Fibroblast of skin of left quadriceps (primary cell): ENCODE results near the gene TMEM30A.
A peak's percentile ranks its signal among the peaks of the same experiment; 100 is the strongest.

Experiments used
- DNase-seq, 2 experiments: peaks; one replicate each; pipeline ENCODE4 v3.0.0-alpha.2; 2013; ENCODE audit warnings: low read depth in 2 of 2

The TMEM30A gene

DNA sequence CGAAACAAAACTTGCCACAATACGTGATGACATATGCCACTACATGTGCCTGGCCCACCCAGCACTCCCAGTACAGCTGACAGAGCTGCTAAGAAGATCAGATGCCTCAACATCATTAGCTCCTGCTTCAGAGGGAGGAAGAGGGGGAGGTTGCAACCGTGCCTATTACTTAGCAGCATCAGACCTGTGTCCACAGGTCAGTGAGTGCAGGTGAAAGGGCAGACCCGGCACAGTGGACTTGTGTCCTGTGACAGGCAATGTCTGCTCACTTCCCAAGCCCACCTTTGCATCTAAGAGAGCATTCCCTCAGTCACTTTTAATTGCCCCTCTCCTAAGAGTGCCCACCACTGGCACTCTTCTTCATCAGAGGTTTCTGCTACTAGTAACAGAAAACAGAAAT, 69.3 kb downstream of the TMEM30A start:
- DNase-seq: no peak

DNA sequence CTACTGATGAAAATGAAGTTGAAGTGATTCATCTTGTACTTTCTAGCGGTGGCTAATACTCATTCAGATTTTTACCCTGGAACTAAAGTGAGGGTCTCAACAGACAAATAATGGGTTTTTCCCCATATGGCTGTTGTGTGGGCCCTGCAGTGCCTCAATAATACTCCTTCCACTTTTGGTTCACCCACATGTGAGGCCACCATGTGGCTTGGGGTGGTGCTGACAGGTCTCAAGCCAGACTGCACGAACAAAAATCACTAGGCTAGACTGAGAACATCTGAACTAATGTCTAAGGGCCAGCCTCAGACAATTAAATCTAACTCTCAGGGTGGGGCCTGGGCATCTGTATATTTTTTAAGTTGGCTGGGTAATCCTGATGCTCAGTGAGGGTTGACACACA, 70.9 kb downstream of the TMEM30A start:
- DNase-seq: no peak

DNA sequence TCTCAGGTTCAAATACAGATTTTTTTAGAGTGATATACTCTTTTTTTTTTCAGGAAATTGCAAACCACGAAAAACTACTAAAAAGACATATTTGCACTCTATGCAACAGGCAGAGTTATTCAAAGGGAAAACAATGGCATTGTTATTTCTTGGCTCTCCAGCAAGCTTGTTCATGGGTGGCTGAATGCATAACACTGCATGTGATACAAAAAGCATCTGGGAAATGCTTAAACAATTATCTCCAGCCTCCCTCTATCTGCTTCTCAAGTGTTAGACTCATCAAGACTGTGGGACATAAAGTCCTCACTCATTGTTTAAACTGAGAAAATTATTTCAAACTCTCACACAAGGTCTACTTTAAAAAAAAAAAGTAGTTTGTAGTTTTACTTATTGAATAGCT, 71.5 kb downstream of the TMEM30A start:
- DNase-seq: no peak

DNA sequence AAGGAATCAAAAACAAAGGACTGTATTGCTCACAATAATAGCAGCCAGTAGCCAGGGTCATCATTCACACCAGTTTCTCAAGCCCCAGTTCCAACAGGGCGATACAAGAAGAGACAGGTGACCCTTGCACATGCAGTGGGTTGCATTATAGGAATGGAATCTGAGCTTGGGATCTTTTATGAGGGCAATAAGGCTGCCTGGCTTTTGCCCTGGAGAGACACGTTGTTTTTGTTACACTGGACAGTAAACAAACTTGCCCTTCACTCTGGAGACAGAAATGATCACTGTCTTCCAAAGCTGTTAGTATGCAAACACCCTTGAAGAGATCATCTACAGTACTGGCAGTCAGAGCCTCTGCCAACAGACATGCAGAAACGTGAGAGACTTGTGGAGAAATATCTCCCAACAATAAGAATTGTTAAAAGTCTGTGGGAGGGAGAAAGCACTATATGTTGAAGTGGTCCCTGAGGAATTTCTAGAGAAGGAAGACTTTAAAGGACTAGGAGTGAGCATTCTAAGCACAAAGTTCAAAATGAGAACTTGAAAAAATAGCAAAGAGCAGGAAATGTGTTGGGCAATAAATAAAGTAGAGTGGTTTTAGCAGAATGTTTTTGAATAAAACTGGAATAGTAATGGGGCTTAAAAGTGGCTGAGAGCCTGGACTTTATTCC, 72.5 kb downstream of the TMEM30A start:
- no peak for DNase-seq

DNA sequence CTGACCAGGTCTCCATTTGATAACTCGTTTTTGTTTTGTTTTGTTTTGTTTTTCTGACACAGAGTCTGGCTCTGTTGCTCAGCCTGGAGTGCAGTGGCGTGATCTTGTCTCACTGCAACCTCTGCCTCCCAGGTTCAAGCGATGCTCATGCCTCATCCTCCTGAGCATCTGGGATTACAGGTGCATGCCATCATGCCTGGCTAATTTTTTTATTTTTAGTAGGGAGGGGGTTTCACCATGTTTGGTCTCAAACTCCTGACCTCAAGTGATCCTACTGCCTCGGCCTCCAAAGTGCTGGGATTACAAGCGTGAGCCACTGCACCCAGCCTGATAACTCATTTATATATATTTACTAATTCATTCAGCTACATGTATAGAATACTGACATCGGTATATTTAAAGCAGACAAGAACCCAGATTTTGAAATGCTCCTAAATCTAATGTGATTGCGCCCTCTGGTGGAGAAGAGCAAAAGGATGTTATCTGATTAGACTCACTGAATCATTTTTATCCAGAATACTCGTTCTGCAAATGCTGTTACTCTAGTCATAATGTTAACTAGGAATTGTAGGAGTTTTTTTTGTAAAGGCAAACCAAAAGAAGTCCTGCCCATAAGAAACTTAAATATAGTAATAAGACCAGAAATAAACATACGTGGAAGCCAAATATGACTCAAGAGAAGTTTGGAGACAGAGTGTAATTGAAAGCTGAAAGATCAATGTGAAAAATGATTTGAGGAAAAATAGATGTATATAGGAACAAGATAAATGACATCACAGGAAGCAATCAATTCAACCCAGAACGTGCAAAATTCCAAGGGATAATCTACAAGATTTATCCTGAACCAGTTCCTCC, 73.5 kb downstream of the TMEM30A start:
- DNase-seq: no peak

DNA sequence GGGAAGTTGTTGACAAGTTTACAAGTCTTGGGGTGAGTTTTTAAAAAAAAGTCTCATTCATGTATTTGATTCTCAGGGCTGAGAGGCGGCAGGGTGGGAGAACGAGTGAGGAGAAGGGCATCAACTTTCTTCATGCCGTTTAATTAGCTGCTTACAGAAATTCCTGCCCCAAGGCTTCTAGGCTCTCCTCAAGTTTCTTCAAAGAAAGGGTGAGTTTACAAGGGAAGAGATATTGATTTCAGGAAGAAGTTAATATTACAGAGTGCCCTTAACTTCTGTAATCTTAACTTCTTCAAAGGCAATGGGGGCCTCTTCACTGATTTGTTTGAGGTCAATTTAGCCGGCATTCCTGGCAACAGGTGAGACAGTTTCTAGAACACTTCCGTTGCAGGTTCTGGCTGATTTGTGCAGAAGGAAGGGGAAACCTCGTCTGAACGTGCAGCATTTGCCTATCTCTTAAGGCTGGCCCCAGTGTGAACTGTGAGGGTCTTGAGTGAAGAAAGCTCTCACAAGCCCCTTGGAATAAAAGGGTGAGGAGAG, 75.3 kb downstream of the TMEM30A start:
- DNase-seq: no peak

DNA sequence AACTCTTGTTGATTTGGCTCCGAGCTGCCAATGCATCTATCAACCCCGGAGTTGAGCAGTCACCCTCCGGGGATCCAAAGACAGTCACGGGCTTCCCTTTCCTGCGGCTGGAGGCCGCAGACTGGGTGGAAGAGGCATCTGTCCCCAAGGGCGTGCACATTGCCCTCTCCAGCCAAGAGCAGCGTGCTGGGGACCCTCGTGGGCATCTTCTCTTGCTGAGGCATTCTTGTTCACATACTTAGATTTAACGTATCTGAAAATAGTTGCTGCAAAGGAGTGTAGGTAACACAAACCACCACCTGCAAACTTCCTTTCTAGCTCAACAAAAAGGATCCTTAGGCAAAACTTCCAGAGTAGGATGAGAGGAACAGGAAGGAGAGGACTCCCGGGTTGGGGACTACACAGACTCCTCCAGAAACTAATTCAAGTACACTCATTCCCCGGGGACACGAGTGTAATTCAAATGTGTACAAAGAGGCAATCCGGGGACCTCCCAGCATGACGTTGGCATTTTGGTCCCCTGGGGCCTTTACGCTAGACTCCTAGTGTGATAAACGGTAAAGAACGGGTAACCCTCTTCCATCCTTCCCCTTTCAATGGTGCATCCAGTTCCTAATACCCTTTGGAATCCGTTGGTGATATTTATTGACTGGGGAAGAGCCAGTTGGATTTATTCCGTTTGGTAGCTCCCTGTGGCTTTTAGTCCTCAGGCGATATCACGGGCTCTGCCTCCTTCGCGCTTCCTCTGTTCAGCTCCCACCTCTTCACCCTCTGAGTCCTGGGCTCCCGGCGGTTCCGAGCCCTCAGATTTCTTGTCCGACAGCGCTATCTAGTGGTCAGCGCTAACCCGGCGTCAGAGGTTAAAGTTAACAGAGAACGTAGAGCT, 76.1 kb downstream of the TMEM30A start:
- DNase-seq: peak; percentile 73 to 82

DNA sequence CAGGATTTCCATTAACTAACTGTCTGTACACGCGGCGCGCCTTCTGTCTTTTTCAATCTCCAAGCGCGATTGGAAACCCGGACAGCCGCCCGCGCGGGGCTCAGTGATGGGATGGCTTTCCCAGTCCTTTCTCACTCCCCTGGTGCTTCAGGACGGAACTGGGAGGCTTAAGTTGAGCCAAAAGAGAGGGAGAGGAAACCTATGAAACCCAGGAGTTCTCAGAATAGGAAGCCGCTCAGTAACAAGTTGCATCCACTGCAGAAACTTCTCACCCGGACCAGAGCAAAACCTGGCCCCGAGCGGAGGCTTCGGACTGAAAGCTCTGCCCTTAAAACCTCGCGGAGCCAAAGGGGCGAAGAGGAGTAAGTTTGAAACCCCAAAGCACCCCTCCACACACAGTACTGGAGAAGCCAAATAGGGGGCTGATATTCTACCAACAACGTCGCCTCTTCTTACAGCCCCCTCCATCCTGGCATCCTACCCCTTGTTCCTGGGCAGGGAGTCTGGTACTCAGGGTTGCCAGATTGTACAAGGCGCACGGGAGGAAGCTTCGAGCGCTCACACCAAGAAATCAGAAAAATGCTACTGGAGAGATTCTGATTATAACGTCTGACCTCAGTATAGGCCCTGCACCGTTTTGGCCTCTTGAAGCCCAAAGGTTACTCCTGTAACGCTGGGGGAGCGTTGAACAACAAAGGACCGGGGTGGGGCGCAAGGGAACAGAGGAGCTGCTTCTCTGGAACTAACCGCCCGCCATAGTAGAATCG, 77.8 kb downstream of the TMEM30A start:
- DNase-seq: no peak

DNA sequence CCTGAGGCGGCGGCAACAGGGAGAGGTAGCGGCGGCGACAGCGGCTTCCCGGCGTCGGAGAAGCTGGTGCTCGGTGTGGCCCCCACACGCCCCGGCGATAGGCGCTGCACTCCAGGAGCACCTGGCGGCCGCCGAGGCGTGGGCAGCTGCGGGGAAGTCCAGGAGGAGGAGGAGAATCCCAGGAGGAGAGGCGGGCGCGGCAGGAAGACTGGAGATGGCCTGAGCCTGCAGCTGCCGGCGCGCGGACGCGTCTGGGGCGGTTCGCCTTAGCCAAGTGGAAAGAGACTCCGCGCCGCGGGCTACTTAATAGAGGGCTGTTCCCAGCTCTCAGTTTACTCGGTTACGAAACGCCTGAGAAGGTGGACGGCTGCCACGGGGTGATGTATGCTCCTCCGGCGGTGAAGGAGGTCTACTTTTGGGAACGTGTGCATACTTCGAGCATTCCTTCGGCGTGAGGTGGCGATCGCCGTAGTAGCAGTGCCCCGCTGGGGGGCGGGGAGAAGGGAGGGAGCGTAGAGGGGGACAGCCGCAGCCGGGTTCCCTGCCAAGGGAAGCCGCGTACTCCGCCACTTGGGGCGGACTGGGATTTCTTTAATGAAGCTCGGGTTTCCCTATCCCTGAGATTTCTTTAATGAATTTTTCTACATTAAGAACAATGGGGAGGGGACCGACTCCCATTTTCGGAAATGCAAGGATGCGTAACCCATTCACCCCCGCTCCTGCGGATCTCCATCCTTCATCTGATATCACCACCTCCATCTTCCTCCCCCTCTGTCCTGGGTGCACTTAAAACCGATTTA, 78.6 kb downstream of the TMEM30A start, which contains the start of gene COL12A1:
TSS of gene COL12A1 (minus strand) at position 278 of the 800 bp plus-strand sequence. CDS start 3,261 bp downstream, outside the sequence.
- DNase-seq: peak; percentile 100

DNA sequence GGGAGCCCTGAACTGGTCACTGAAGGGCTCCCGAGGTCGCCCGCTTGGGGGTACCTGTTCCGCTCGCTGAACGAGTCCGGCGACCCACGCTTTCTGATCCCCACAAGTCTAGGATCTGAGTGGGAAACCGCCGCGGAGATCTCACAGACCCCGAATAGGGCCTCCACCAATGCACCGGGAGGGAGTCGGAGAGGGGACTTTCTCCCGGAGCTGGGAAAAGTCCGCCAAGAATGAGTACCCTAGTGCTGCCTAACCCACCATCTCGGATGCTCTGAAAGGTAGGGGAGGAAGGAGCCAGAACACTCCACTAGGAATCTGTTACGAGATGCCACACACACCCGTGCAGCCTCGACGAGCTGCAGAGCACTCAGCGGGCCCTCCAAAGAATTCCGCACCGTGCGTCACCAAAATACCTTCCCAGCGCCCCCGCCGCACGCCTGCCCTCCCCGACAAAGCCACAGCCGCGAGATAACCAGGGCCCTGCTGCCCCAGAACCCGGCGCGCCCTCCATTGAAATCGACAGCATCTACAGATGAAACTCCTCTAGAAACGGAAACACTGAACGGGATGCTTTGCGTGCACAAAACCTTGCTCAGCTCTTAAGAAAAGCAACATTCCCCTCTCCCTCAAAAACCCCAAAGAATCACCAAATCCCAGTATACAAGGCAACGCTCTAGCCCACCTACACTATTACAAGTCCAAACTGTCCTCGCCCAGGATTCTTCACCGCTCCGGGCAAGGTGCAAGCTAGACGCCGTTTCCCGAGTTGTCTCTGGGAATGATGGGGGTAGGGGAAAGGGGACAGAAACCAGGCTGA, 79.4 kb downstream of the TMEM30A start:
- DNase-seq: no peak

DNA sequence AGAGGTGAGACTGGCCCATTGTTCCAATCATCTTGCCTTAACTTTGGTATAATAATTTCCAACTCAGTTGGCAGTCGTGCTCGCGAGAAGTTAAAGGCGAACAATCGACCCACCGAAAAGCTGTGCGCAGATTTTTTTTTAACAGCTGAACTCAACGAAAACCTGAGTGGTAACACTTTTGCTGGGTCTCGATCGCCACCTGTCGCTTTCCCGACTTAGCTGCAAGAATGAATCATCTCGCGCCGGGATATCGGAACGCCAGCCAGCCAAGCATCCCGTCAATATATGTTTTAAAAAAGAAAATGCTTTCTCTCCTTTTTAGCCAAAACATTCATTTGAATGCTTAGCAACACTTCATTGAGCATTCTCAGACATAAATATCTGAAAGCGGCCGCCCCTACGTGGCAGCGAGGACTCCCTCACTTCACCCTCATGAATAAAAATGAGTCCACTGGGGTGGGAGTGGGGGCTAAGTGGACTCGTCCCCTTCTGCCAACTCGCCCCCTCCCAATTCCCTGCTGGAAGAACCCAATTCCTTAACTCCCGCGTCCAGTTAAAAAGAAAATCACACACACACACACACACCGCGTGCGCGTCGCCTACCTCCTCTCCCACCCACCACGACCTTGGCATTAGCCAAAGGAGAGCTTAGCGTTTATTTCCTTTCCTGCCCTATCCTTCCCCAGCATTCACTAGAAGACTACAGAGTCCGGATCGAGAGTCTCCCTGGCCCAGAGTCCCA, 80.2 kb downstream of the TMEM30A start:
- peak; percentile 88 to 90 for DNase-seq

DNA sequence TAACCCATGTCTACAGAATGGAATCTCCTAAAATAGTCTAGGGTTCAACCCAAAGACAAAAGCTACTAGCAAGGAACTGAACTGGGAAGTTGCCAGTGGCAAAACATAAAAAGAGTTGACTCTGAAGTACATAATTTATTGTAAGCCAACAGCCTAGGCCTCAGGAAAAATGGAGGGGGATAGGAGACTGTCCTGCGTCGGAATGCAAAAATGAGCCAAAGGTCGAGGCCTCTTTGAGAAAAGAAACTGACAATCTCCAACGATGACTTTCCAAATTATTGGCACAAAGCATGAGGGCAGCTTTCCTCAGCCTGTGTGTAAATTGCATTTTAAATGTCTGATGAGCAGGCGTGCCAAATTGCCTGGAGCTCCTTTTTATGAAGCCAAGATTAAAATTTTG, 80.9 kb downstream of the TMEM30A start:
- DNase-seq: no peak
